Measurements from ENCODE around the gene EPB41L2.

Gene EPB41L2

DNA sequence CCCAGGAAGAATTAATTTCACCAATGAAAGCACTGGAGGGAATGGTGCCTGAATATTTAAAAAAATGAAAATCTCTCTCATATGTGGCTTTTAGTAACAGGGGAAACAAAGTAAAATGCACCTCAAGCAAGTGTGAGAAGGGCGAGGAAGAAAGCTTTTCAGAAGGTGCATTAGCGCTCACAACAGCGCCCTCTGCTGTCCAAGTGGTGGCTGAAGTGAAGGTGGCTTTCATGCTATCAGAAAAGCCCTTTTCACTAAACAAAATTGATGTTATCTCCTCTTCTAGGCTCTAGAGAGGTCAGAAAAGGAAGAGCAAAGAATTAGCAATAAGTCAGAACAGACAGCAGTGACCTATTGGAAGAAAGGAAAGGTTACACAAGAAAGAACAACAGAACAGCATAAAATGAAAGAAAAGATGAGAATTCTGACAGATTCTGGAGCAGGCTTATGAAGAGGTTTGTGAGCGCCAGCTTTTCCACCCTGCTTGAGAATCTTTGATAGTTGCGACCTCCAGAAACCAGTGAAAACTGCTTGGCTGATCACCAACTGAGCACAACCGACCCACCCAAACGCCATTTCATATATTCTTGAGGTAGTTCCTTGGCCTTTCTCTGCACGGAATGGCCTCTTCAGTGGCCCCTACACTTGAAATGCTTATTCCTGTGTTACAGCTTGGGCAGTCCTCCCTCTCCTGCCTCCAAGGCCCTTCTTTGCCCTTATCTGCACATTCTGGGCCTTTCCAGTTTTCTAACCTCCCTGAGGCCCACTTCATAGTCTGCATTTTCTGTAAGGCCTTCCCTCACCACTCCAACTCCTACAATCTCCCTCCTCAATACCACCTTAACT lies 190.6 kb downstream of the EPB41L2 start:
- TF ChIP-seq REST (IDR thresholded peaks at IDR 0.05; ENCODE audit: insufficient read depth in 1 of 2, low read depth in 2 of 2, low read length in 2 of 2) (no peak), POLR2AphosphoS5 (IDR thresholded peaks at IDR 0.05; ENCODE audit: low read depth, low read length) (no peak), TAF1 (IDR thresholded peaks at IDR 0.05; ENCODE audit: borderline replicate concordance, insufficient read depth, low read length) (no peak)

DNA sequence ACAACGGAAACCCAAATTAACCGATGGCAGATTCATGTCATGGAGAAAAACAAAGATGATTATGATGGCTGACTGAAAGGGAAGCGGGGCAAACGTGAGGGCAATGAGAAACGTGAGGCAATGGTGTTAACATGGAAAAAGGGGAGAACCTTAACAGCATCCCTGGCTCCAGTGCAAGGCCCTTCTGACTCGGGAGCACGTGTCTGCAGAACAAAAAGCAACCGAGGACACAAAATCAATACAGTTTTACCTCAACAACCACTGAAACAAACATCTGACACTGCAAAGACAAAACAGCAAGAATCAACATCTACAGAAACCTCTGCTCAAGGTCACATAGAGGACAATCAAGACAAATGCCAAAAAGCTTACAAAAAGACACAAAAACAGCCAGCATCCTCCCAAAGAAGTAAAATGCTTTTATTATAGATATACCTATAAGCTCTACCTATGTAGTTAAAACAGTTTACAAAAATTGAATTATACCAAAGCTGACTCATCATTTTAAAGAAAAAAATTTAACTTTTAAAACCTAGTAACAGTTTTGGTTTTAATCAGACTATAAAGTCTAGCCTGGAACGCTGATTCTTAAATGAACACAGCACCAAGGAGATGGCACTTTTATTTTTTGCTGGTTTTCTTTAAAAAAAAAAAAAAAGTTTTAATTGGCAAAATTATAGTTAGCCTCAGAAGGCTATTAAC lies 192.7 kb downstream of the EPB41L2 start:
- TF ChIP-seq SIN3A (IDR thresholded peaks at IDR 0.05; ENCODE audit: borderline replicate concordance, insufficient read depth, low read length): no peak

GRCh38 chr6:130869681-130870080 lies 193.4 kb downstream of the EPB41L2 start:
- TF ChIP-seq REST (IDR thresholded peaks at IDR 0.05; ENCODE audit: insufficient read depth in 1 of 2, low read depth in 2 of 2, low read length in 2 of 2): no peak
- TF ChIP-seq TAF1 (IDR thresholded peaks at IDR 0.05; ENCODE audit: borderline replicate concordance, insufficient read depth, low read length): no peak
- no peak for TF ChIP-seq POLR2AphosphoS5 (IDR thresholded peaks at IDR 0.05; ENCODE audit: low read depth, low read length)
- no peak for TF ChIP-seq FOXP2 (optimal IDR thresholded peaks at IDR 0.05; ENCODE audit: borderline replicate concordance, extremely low read depth, extremely low read length, insufficient read depth)
- no peak for TF ChIP-seq SIN3A (IDR thresholded peaks at IDR 0.05; ENCODE audit: borderline replicate concordance, insufficient read depth, low read length)

- TF ChIP-seq FOXP2 (optimal IDR thresholded peaks at IDR 0.05; ENCODE audit: borderline replicate concordance, extremely low read depth, extremely low read length, insufficient read depth) (no peak), POLR2AphosphoS5 (IDR thresholded peaks at IDR 0.05; ENCODE audit: low read depth, low read length) (no peak), REST (IDR thresholded peaks at IDR 0.05; ENCODE audit: insufficient read depth in 1 of 2, low read depth in 2 of 2, low read length in 2 of 2) (no peak), TAF1 (IDR thresholded peaks at IDR 0.05; ENCODE audit: borderline replicate concordance, insufficient read depth, low read length) (no peak), SIN3A (IDR thresholded peaks at IDR 0.05; ENCODE audit: borderline replicate concordance, insufficient read depth, low read length) (no peak)
These were observed 197.3 kb downstream of the EPB41L2 start for GRCh38 chr6:130865793-130866192.

DNA sequence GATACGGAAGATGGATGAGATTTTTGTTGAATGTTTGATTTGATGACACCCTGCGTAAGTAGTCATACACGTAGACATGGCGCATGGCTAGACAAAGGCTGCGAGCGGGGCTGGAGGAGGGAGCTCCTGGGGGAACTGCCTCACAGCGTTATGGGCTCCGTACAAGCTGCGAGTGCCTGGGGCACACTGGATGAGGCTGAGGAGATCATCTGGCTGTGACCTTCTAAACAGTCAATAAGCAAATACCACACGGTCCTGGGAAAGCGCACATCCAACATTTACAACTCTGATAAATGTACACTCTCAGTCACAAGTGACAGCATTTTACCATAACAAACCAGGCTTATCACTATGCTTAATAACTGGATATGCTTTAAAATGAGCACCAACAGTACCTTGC lies 198.7 kb downstream of the EPB41L2 start:
- no peak for TF ChIP-seq TAF1 (IDR thresholded peaks at IDR 0.05; ENCODE audit: borderline replicate concordance, insufficient read depth, low read length)
- TF ChIP-seq FOXP2 (optimal IDR thresholded peaks at IDR 0.05; ENCODE audit: borderline replicate concordance, extremely low read depth, extremely low read length, insufficient read depth): no peak
- no peak for TF ChIP-seq SIN3A (IDR thresholded peaks at IDR 0.05; ENCODE audit: borderline replicate concordance, insufficient read depth, low read length)
- TF ChIP-seq REST (IDR thresholded peaks at IDR 0.05; ENCODE audit: insufficient read depth in 1 of 2, low read depth in 2 of 2, low read length in 2 of 2): no peak
- TF ChIP-seq POLR2AphosphoS5 (IDR thresholded peaks at IDR 0.05; ENCODE audit: low read depth, low read length): no peak
